GM12891 (cell line): Measurements from ENCODE around the gene UBASH3B.

Experiments used
- POLR2A ChIP-seq: IDR thresholded peaks from 2 replicates; pipeline ENCODE4 v1.6.1; 2011; ENCODE audit warnings: low read depth, low read length, control low read depth
- POLR2AphosphoS5 ChIP-seq: IDR thresholded peaks from 2 replicates; pipeline ENCODE4 v1.6.1; 2011; ENCODE audit warnings: low read depth, low read length, control low read depth
- SPI1 ChIP-seq: IDR thresholded peaks from 2 replicates; pipeline ENCODE4 v1.6.1; 2011; ENCODE audit warnings: low read depth, low read length, control low read depth

- TF ChIP-seq POLR2AphosphoS5 (no peak), POLR2A (no peak), SPI1 (no peak)
These were observed 45.1 kb downstream of the UBASH3B start for GRCh38 chr11:122700666-122701065.
